Measurements from ENCODE around the gene STUM.
A peak's percentile ranks its signal among the peaks of the same experiment; 100 is the strongest.

The STUM gene

DNA sequence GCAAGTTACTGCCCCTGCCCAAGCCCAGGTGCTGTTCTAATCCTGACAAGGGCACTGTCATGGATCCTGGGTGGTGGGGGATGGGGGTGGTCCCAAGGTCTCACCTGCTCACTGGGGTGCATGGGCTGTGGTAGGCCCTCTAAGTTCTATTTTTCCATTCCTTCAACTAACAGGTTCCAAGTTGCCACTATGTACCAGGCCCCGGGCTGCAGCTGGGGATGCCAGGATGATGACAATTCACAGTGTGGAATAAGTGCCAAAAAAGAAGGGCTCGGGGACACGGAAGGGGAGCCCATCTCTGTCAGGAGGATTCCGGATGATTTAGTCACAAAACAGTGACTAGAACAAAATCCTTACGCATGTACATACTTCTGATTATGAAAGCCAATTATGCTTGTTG lies 76.0 kb downstream of the STUM start:
- FAIRE-seq (no peak), DNase-seq (ENCODE audit: low spot score) (no peak)

DNA sequence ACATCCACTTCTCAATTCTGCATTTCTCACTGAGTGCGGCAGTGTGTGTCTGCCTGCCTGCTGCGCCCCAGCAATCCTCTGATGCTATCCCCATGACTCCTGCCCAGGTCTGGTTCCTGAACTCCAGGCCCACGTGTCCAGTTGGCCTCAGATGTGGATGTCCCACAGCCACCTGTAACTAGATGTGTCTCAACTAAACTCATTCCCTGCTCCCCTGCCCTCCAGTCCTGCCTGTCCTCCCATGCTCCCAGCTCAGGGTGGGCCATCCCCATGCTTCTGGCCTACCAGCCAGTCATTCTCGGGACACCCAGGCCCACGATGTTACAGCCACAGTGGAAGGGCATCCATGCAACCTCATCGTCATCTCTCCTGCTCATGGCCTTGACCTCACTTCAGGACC lies 76.8 kb downstream of the STUM start:
- FAIRE-seq (no peak), DNase-seq (ENCODE audit: low spot score) (no peak)

DNA sequence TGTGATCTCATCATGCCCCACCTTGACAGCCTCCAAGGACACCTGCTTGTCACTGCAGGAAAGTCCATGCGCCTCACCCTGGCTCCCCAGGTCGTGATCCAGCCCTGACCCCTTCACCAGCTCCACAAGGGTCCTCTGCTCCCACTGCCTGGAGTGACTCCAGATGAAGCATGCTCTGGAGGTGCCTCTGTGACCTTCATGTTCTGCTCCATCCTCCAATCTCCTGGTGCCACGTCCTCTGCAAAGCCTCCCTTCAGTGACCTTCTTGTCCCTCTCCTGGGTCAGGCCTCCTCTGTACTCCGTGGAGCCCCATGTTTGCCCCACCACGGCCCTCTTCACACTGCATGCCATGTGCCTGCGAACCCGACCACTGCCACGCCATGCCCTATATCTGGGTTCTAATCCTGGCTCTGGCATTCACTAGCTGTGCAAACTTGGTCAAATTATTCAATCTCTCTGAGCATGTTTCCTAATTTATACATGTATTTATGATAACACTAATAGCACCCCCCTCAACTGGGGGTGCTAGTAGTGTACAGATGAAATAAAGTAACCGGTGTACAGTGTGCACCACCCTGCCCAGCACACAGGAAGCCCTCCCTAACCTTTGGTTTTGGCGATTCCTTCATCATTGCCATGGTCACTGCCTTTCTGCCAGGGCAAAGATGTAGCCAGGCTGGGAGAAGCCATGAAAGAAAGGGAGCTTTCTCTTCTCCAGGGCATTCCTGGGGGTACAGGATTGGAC lies 77.4 kb downstream of the STUM start:
- FAIRE-seq, result no peak

DNA sequence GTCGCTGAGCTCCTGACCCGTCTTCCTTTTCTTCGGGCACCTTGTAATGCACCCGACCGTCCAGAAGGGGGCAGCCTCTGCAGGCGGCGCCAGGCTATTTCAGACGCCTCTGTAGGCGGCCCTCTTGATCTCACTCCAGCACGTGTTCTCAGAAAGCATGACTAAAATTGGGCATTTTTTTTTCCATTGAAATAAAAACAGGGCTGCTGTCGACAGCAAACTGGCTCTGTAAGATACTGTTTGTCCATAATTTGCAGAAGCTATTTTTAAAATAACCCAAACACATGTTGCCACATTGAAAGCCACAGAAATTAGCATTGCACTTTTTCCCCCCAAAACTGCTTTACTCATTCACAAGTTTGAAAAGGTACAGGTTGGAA lies 78.0 kb downstream of the STUM start:
- FAIRE-seq (no peak), DNase-seq (ENCODE audit: low spot score) (peak; percentile 84)

More for the DNA sequence above, 77.4 kb downstream of the STUM start:
- DNase-seq (ENCODE audit: low spot score), result no peak

DNA sequence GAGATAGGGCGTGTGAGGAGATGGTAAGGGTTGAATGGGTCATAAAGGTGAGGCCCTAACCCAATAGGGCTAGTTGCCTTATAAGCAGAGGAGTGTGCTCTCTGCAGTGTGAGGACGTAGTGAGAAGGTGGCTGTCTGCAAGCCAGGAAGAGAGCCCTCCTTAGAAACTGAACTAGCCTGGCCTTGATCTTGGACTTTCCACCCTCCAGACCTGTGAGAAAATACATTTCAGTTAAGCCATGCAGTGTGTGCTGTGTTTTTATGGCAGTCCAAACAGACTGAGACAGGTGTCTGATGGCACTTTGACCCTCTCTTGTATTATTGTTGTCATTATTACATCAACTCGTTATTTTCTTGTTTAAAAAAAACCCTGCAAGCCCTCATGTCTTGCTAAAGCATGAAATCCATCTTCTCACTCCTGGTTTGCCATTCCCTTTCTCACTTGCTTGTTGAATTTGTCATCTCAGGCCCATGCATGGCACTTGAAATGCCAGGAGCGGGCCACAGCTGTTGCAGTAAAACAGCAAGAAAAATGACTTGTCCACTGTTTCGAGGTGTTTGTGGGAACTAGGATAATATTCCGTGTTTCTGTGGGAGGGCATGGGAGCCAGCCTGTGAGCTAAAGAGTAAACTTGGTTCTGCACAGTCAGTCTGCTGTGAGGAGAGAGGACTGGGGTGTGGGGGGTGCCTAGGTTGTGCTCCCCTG lies 78.6 kb downstream of the STUM start:
- DNase-seq (ENCODE audit: low spot score) (no peak), FAIRE-seq (no peak)

- DNase-seq (ENCODE audit: low spot score) (no peak), FAIRE-seq (no peak)
Observed at GRCh38 chr1:226627924-226628611, 79.5 kb downstream of the STUM start.

- FAIRE-seq (no peak), DNase-seq (ENCODE audit: low spot score) (no peak)
Observed at GRCh38 chr1:226628612-226629155, 80.1 kb downstream of the STUM start.

GRCh38 chr1:226629210-226629895 lies 80.8 kb downstream of the STUM start:
- no peak for DNase-seq (ENCODE audit: low spot score)

DNA sequence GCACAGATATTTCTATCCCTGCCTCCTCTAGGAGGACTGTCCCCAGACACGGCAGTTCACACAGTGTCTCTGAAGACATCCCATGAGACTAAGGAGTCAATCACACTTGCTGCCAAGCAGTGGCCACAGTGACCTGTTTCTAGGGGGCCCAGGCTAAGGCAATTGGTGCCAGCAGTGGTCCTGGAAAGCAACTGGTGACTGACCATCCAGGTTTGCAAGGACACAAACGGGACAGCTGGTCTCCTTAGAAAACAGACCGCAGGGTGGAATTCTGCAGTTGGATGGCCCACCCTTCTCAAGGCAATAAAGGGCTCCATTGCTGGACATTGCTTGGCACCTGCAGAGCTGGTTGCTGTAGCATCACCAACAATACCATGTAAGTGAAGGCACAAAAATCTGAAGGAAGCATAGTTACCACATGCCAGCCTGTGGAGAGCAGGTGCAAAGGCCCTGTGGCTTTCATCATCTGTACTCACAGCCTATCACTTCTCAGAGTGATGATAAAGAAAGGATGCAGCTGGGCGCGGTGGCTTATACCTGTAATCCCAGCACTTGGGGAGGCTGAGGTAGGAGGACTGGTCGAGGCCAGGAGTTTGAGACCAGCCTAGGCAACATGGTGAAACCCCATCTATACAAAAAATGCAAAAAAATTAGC lies 81.5 kb downstream of the STUM start:
- FAIRE-seq, result no peak
- no peak for DNase-seq (ENCODE audit: low spot score)

More at GRCh38 chr1:226629210-226629895, 80.8 kb downstream of the STUM start:
- FAIRE-seq, result no peak

DNA sequence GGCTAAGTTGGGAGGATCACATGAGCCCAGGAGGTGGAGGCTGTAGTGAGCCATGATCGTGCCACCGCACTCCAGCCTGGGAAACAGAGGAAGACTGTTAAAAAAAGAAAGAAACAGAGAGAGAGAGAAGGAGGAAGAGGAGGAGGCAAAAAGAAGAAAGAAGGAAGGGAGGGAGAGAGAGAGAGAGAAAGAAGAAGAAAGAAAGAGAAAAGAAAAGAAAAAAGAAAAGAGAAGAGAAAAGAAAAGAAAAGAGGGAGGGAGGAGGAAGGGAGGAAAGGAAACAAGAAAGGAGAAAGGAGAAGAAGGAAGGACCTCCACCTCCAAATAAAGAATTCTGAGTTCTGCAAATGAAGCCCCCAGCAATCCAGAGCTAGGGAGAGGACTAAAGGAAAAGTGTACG lies 82.0 kb downstream of the STUM start:
- DNase-seq (ENCODE audit: low spot score) (no peak), FAIRE-seq (no peak)

GRCh38 chr1:226631229-226632000 lies 82.9 kb downstream of the STUM start:
- DNase-seq (ENCODE audit: low spot score) (no peak), FAIRE-seq (no peak)

DNA sequence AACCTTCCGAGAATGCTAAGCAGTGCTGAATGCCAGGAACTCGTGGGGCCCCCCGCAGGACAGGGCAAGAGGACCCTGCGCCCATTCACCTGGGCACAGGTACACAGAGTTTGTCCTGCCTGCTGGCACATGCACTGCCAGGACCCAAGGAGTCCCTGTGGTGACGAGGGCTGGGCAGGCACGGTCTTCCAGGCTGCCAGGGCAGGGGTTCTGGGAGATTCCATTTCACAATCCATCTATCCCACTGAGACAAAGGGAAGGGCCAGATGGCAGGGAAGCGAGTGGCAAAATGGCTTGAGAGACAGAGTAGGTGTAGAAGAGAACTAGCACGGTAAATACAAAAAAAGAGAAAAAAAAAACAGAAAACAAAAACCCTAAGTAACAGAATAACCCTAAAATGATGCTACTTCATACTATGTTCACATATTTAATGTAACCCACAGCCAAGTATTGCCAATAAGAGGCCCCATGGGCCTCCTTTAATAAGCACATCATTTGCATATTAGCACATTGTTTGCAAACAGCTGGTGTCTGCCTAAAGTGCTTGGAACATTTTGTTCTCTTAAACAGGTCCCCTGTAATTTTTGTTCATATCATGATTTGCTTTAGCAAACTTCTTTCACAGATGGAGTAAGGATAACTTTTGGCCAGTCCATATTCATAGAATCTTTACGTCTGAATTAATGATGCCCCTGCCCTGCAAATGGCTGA lies 83.8 kb downstream of the STUM start:
- FAIRE-seq (no peak), DNase-seq (ENCODE audit: low spot score) (no peak)

DNA sequence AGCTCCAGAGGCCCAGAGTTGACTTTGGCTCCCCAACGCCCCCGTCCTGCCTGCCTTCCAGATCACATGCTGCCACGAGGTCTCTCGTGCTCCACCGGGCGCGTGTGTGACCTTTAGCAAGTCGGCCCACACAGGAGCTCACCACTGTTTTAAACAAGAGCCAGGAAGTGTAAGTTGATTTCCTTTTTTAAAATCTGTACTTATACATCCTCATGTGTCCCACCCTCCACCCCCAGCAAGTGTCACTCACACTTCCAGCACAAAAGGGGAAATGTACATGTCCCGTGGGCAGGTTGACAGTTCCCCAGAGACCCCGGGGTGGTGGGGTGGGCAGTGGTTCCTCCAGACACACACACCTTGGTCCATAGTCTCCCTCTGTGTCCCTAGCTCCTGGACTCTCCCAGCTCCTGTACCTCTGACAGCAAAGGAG lies 84.4 kb downstream of the STUM start:
- no peak for FAIRE-seq
- no peak for DNase-seq (ENCODE audit: low spot score)

DNA sequence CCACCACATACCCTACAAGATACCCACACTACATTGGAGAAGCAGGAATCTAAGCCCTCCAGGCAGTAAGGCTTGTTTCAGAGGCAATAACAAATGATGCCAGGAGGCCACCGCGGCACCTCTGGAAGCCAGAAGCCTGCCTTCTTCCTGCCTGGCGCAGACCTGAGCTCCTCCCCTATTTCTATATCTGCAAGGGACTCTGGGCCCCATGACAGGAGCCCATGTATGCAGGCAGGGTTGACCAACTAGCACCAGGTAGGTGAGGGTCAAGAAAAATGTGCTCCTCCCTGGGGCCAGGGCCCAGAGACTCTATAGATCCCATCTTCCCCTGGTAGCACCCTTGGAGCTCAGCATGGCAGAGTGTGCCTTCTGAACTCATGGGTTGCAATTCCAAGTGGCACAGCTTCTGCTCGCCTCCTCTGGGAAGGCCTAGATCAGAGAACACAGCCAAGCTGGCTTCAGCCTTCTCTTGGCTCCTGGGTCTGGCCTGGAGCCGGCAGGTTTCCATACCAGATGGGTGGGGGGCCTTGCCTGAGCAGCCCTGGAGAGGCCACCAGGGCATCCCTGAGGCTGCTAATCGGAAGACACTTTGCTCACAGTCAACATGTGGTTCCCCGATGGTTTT lies 85.1 kb downstream of the STUM start:
- DNase-seq (ENCODE audit: low spot score), result no peak
- no peak for FAIRE-seq

GRCh38 chr1:226634166-226634588 lies 85.6 kb downstream of the STUM start:
- no peak for FAIRE-seq
- DNase-seq (ENCODE audit: low spot score), result peak; percentile 77

DNA sequence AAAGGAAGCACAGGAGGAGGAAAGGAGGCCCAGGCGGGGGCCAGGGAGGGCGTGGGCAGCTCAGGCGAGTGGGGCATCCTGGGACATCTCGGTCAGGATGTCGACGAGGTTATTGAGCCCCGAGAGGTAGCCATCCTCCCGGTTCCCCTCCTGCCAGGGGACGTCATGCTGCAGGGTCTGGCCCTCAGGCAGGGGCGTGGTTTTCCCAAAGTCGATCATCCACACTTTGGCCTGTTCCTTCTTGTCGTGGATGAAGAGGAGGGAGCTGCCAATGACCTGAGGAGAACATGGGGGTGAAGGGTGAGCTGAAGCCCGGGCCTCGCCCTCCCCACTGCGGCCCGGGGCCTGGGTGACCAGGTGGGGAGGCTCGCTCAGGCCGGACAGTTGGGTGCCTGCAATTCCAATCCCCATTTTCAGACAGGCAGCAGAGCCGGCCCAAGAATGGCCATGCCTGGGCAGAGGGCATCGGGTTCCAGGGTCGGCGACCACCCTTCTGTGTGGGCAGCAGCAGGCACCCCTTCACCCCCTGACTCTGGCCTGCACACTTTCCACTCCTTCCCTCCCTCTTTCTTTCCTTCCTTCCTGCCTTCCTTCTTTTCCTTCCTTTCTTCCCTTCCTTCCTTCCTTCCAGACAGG lies 86.2 kb downstream of the STUM start:
- no peak for FAIRE-seq

DNA sequence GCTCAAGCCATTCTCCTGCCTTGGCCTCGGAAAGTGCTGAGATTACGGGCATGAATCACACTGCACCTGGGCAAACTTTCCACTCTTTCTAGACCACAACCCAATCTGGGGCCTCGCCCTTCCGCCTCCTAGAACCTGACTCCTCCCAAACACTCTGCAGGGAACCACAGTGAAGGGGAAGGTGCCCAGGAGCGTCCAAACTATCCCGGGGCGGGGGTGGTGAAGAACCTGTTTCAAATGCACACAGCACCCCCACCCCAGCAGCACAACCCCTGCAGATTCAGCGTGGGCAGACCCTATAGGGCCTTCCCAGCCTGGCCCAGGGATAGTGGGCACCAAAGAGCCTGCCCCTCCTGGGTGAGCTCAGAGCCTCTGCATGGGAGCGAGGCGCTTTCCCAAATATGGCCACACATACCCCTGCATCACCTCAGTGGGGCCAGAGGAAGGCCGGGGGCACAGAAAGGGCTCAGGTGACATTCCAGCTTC lies 86.9 kb downstream of the STUM start:
- FAIRE-seq (no peak), DNase-seq (ENCODE audit: low spot score) (peak; percentile 36)

More for the DNA sequence above, 86.2 kb downstream of the STUM start:
- DNase-seq (ENCODE audit: low spot score), result no peak

DNA sequence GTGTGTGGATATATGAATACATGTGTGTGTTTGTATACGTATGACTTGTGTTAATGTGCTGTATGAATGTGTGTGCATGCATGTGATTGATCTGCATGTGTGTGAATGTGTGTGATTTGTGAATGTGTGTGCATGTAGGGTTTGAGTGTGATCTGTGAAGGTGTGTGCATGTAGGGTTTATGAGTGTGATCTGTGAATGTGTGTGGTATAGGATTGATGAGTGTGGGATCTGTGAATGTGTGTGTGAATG lies 88.2 kb downstream of the STUM start:
- DNase-seq (ENCODE audit: low spot score) (no peak), FAIRE-seq (peak; percentile 63)

All from urothelium cell line (cell line).